ENCODE results near the gene ENG.

The ENG gene

DNA sequence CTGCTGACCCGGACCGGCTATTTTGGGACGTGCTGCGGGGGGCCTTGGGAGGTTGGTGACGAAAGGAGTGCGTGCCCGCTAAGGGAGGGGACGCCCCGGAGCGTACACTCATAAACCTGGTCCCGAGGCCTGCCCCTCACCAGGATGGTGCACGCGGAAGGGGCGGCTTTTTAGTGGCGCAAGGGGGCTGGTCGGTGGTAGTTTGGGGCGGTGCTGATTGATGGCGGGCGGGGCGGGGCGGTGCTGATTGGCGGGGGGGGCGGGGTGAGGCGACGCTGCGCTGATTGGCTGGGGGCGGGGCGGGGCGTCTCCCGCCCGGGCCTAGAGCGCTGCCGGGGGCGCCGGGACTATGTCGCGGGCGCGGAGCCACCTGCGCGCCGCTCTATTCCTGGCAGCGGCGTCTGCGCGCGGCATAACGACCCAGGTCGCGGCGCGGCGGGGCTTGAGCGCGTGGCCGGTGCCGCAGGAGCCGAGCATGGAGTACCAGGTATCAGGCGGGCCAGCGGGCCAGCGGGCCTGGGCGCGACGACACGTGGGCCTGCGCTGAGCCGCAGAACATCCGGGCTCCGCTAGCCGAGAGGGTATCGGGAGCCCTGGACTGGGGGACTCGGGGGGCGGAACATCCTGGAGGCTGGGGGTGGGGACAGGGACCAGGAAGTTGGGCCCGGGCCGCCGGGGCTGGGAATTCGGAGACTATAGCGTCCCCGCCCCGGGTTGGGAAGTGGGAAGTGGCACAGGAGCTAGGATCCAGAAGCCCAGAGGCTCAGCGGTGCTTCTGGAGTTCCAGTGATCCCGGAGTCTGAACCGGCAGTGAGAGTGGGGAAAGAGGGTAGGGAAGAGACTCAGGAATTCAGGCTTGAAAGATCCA, 51.6 kb downstream of the ENG start, which contains the start of gene FPGS:
Gene FPGS, plus strand, starts transcription at position 307 of the 868 bp plus-strand sequence. Its CDS starts 43 bp downstream, at position 350.
- ATAC-seq = peak; percentile 90
- TF ChIP-seq ZNF8 (CRISPR knock-in tag; IDR thresholded peaks at IDR 0.05) (no peak), CSDC2 (CRISPR knock-in tag; IDR thresholded peaks at IDR 0.05) (no peak), ZFP30 (CRISPR knock-in tag; IDR thresholded peaks at IDR 0.05) (no peak), BACH2 (CRISPR knock-in tag; IDR thresholded peaks at IDR 0.05; ENCODE audit: borderline replicate concordance) (no peak), SNAI2 (CRISPR knock-in tag; IDR thresholded peaks at IDR 0.05) (no peak), ISL1 (CRISPR knock-in tag; IDR thresholded peaks at IDR 0.05) (no peak), OSR1 (CRISPR knock-in tag; IDR thresholded peaks at IDR 0.05) (no peak), ZFP3 (CRISPR knock-in tag; IDR thresholded peaks at IDR 0.05) (no peak), RARB (CRISPR knock-in tag; IDR thresholded peaks at IDR 0.05) (no peak), GLIS3 (CRISPR knock-in tag; IDR thresholded peaks at IDR 0.05) (no peak), TCF4 (CRISPR knock-in tag; IDR thresholded peaks at IDR 0.05; ENCODE audit: borderline replicate concordance) (no peak), ESRRG (CRISPR knock-in tag; IDR thresholded peaks at IDR 0.05) (no peak)
- TF ChIP-seq, protein P1, sequence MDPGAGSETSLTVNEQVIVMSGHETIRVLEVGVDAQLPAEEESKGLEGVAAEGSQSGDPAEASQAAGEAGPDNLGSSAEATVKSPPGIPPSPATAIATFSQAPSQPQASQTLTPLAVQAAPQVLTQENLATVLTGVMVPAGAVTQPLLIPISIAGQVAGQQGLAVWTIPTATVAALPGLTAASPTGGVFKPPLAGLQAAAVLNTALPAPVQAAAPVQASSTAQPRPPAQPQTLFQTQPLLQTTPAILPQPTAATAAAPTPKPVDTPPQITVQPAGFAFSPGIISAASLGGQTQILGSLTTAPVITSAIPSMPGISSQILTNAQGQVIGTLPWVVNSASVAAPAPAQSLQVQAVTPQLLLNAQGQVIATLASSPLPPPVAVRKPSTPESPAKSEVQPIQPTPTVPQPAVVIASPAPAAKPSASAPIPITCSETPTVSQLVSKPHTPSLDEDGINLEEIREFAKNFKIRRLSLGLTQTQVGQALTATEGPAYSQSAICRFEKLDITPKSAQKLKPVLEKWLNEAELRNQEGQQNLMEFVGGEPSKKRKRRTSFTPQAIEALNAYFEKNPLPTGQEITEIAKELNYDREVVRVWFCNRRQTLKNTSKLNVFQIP (CRISPR knock-in tag; IDR thresholded peaks at IDR 0.05; ENCODE audit: borderline replicate concordance, low read depth) = no peak
- TF ChIP-seq, protein P2, sequence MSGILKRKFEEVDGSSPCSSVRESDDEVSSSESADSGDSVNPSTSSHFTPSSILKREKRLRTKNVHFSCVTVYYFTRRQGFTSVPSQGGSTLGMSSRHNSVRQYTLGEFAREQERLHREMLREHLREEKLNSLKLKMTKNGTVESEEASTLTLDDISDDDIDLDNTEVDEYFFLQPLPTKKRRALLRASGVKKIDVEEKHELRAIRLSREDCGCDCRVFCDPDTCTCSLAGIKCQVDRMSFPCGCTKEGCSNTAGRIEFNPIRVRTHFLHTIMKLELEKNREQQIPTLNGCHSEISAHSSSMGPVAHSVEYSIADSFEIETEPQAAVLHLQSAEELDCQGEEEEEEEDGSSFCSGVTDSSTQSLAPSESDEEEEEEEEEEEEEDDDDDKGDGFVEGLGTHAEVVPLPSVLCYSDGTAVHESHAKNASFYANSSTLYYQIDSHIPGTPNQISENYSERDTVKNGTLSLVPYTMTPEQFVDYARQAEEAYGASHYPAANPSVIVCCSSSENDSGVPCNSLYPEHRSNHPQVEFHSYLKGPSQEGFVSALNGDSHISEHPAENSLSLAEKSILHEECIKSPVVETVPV (CRISPR knock-in tag; IDR thresholded peaks at IDR 0.05) = no peak

DNA sequence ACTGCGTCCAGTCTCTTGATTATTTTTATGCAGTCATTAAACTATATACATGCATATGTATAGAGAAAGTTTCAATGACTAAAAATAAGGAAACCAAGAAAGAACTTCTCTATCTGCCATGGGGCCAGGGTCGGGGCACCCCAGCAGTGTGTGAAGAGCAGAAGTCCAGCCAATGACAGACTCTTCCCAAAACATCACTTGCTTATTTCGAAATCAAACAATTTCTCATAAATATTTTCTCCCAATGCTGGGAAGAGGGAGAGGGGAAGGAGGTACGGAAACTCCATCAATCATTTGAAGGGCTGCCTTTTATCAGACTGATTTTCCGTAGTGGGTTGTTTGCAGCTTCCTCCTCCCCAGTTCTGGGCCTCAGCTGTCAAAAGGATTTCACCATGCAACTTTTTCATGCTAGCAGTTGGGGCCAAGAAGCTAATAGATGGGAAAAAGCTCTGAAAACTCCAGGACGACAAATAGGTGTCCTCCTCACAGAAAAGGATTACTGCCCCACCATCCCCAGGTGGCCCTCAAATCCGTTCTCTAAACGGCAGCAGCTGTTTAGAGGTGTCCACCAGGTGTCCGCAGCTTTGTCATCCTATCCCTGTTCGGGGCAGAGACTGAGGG, 52.4 kb downstream of the ENG start:
- ATAC-seq = peak; percentile 14
- TF ChIP-seq TOX (CRISPR knock-in tag; IDR thresholded peaks at IDR 0.05; ENCODE audit: borderline replicate concordance) (no peak), ARNTL (CRISPR knock-in tag; IDR thresholded peaks at IDR 0.05; ENCODE audit: borderline replicate concordance, low read depth) (no peak), SNAI2 (CRISPR knock-in tag; IDR thresholded peaks at IDR 0.05) (no peak), GLIS3 (CRISPR knock-in tag; IDR thresholded peaks at IDR 0.05) (no peak), PPARA (CRISPR knock-in tag; IDR thresholded peaks at IDR 0.05; ENCODE audit: borderline replicate concordance) (no peak)

DNA sequence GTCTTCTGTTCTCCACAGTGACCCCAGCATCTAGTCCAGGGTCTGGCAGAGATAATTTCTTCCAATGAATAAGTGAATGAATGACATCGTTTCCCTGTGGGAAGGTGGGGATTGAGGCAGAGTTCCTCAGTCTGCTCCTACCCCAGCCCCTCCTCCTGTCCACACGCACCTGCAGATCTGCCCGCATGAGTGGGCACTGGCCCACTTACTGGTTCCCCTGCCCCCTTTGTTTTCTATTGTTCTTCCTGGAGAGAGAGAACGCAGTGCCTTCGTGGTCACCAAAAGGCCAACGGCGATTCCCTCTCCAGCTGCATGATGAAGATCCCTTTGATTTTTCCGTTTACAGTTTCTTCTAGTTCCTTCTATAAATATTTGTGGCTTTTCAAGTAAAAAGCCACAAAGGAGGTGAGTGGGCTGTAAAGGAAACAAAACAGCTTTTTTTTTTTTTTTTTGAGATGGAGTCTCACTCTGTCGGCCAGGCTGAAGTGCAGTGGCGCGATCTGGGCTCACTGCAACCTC, 57.5 kb downstream of the ENG start:
- ATAC-seq = no peak
- TF ChIP-seq PPARA (CRISPR knock-in tag; IDR thresholded peaks at IDR 0.05; ENCODE audit: borderline replicate concordance) (no peak), RARB (CRISPR knock-in tag; IDR thresholded peaks at IDR 0.05) (no peak), ZC3H10 (CRISPR knock-in tag; IDR thresholded peaks at IDR 0.05) (no peak), BACH2 (CRISPR knock-in tag; IDR thresholded peaks at IDR 0.05; ENCODE audit: borderline replicate concordance) (no peak), ZFP3 (CRISPR knock-in tag; IDR thresholded peaks at IDR 0.05) (no peak), GLIS3 (CRISPR knock-in tag; IDR thresholded peaks at IDR 0.05) (no peak), ZNF565 (CRISPR knock-in tag; conservative IDR thresholded peaks at IDR 0.05; ENCODE audit: low read depth) (no peak), ESRRG (CRISPR knock-in tag; IDR thresholded peaks at IDR 0.05) (no peak), SNAI2 (CRISPR knock-in tag; IDR thresholded peaks at IDR 0.05) (no peak), TOX (CRISPR knock-in tag; IDR thresholded peaks at IDR 0.05; ENCODE audit: borderline replicate concordance) (no peak), ZNF70 (CRISPR knock-in tag; IDR thresholded peaks at IDR 0.05) (no peak)
- TF ChIP-seq, protein P2 (CRISPR knock-in tag; IDR thresholded peaks at IDR 0.05) = no peak
- TF ChIP-seq, protein P3, sequence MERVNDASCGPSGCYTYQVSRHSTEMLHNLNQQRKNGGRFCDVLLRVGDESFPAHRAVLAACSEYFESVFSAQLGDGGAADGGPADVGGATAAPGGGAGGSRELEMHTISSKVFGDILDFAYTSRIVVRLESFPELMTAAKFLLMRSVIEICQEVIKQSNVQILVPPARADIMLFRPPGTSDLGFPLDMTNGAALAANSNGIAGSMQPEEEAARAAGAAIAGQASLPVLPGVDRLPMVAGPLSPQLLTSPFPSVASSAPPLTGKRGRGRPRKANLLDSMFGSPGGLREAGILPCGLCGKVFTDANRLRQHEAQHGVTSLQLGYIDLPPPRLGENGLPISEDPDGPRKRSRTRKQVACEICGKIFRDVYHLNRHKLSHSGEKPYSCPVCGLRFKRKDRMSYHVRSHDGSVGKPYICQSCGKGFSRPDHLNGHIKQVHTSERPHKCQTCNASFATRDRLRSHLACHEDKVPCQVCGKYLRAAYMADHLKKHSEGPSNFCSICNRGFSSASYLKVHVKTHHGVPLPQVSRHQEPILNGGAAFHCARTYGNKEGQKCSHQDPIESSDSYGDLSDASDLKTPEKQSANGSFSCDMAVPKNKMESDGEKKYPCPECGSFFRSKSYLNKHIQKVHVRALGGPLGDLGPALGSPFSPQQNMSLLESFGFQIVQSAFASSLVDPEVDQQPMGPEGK (CRISPR knock-in tag; IDR thresholded peaks at IDR 0.05; ENCODE audit: borderline replicate concordance) = no peak

Data from SK-N-SH treated with all-trans-retinoic acid at 6 μM for 48 hours (cell line).